ENCODE results near the gene RAPGEFL1.

GRCh38 chr17:40174514-40174913 is 2.8 kb upstream of the RAPGEFL1 start:
- TF ChIP-seq, protein P1, sequence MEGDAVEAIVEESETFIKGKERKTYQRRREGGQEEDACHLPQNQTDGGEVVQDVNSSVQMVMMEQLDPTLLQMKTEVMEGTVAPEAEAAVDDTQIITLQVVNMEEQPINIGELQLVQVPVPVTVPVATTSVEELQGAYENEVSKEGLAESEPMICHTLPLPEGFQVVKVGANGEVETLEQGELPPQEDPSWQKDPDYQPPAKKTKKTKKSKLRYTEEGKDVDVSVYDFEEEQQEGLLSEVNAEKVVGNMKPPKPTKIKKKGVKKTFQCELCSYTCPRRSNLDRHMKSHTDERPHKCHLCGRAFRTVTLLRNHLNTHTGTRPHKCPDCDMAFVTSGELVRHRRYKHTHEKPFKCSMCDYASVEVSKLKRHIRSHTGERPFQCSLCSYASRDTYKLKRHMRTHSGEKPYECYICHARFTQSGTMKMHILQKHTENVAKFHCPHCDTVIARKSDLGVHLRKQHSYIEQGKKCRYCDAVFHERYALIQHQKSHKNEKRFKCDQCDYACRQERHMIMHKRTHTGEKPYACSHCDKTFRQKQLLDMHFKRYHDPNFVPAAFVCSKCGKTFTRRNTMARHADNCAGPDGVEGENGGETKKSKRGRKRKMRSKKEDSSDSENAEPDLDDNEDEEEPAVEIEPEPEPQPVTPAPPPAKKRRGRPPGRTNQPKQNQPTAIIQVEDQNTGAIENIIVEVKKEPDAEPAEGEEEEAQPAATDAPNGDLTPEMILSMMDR (IDR thresholded peaks at IDR 0.05), result no peak
- TF ChIP-seq POLR2A (IDR thresholded peaks at IDR 0.05), result no peak
